Smooth muscle cell (in vitro differentiated cells): ENCODE results near the gene RBM47. TPM values are rescaled to one million over a fixed set of nuclear protein-coding genes. Genes with fewer than 3 reads are reported as not detected.

Experiments
- DNase-seq: peaks from one replicate; lab custom pipeline; 2025; ENCODE audit not compliant: unreplicated experiment; lab: John Stamatoyannopoulos, UW
- H2AFZ ChIP-seq: fragments of 200-600 bp; sonication (generic); 2 replicates; pipeline ENCODE4 v1.6.0; 2016; ENCODE audit warnings: antibody characterized with exemption, low read depth, mild to moderate bottlenecking
- H3F3A ChIP-seq: fragments of 200-600 bp; sonication (generic); 2 replicates; pipeline ENCODE4 v1.6.0; 2017; ENCODE audit warnings: antibody characterized with exemption, low read depth
- H3K27ac ChIP-seq: fragments of 200-600 bp; sonication (generic); 2 replicates; pipeline ENCODE4 v1.5.1; 2016; ENCODE audit warnings: low read depth, mild to moderate bottlenecking
- H3K27me3 ChIP-seq: fragments of 200-600 bp; sonication (generic); 2 replicates; pipeline ENCODE4 v1.6.1; 2016; ENCODE audit warnings: low read depth, mild to moderate bottlenecking
- H3K36me3 ChIP-seq: fragments of 200-600 bp; sonication (generic); 2 replicates; pipeline ENCODE4 v1.5.1; 2016; ENCODE audit warnings: low read depth
- H3K4me1 ChIP-seq: fragments of 200-600 bp; sonication (generic); 2 replicates; pipeline ENCODE4 v1.5.1; 2016; ENCODE audit warnings: low read depth
- H3K4me2 ChIP-seq: fragments of 200-600 bp; sonication (generic); 2 replicates; pipeline ENCODE4 v1.6.0; 2016; ENCODE audit warnings: mild to moderate bottlenecking
- H3K4me3 ChIP-seq: fragments of 200-600 bp; sonication (generic); 2 replicates; pipeline ENCODE4 v1.5.1; 2016; ENCODE audit warnings: mild to moderate bottlenecking
- H3K79me2 ChIP-seq: fragments of 200-600 bp; sonication (generic); 2 replicates; pipeline ENCODE4 v1.6.0; 2016; ENCODE audit warnings: low read depth, mild to moderate bottlenecking
- H3K9ac ChIP-seq: fragments of 200-600 bp; sonication (generic); 2 replicates; pipeline ENCODE4 v1.6.0; 2016; ENCODE audit warnings: low read depth
- H3K9me3 ChIP-seq: fragments of 200-600 bp; sonication (generic); replicated peaks from 2 replicates; pipeline ENCODE4 v1.5.1; 2016; ENCODE audit warnings: low read depth
- H4K20me1 ChIP-seq: fragments of 200-600 bp; sonication (generic); 2 replicates; pipeline ENCODE4 v1.6.0; 2016; ENCODE audit warnings: low read depth
- CTCF ChIP-seq: fragments of 200-600 bp; sonication (generic); IDR thresholded peaks from 2 replicates; pipeline ENCODE4 v1.5.1; 2017; ENCODE audit warnings: borderline replicate concordance, mild to moderate bottlenecking, antibody characterized with exemption; ENCODE audit not compliant: insufficient read depth, poor library complexity, severe bottlenecking
- WGBS: methylation state at CpG from one replicate; pipeline ENCODE4 v1.1.7; 2016; ENCODE audit warnings: low lambda C conversion rate; 5-methylcytosine and 5-hydroxymethylcytosine counted together
- polyA plus RNA-seq: library from polyadenylated mRNA; unstranded; fragments of >200 nt; fragmentation: Nextera tagmentation; extraction: Ambion mirVana; gene quantifications from 2 replicates; pipeline ENCODE4 v1.2.1, GENCODE V29; 2016
- total RNA-seq: library from RNA; depleted of rRNA; stranded (reverse); fragments of >200 nt; gene quantifications from 2 replicates; pipeline ENCODE4 v1.2.3, GENCODE V29; 2014

Gene RBM47
- total and polyA plus RNA-seq, 2 experiments from 2014 or later = 3.4 to 5.5 TPM

GRCh38 chr4:40515398-40516293 is 114.0 kb downstream of the RBM47 start:
- Histone ChIP-seq H3K27me3 (no peaks in the 10 kb centered on the region), H3K4me1 (no peaks in the 10 kb centered on the region), H3F3A (no peaks in the 10 kb centered on the region), H4K20me1 (no peaks in the 10 kb centered on the region), H3K4me3 (peak overlapping the region; percentile 49), H2AFZ (no peak overlapping the region), H3K79me2 (no peaks in the 10 kb centered on the region), H3K27ac (peak overlapping the region; percentile 20), H3K36me3 (no peaks in the 10 kb centered on the region), H3K4me2 (peak overlapping the region; percentile 4), H3K9me3 (no peaks in the 10 kb centered on the region), H3K9ac (no peak overlapping the region)
- WGBS = 60% methylated on average over 15 of the region's 15 CpGs
- TF ChIP-seq CTCF = no peak
- DNase-seq = no peak

- DNase-seq = no peak
- H3K79me2 ChIP-seq = no peaks in the 10 kb centered on the region
- no peak for TF ChIP-seq CTCF
- H3K9ac ChIP-seq = no peak overlapping the region
- H3K27me3 ChIP-seq = no peaks in the 10 kb centered on the region
- peak overlapping the region; percentile 53 for H3K27ac ChIP-seq
- H3F3A ChIP-seq = no peaks in the 10 kb centered on the region
- WGBS = 98% methylated on average over 2 of the region's 2 CpGs
- H4K20me1 ChIP-seq = no peaks in the 10 kb centered on the region
- H3K4me1 ChIP-seq = no peaks in the 10 kb centered on the region
- H2AFZ ChIP-seq = no peak overlapping the region
- no peaks in the 10 kb centered on the region for H3K36me3 ChIP-seq
- H3K4me2 ChIP-seq = peak overlapping the region; percentile 4
- H3K4me3 ChIP-seq = peak overlapping the region; percentile 49
- no peaks in the 10 kb centered on the region for H3K9me3 ChIP-seq
Measured at GRCh38 chr4:40515037-40515397, 114.6 kb downstream of the RBM47 start.

DNA sequence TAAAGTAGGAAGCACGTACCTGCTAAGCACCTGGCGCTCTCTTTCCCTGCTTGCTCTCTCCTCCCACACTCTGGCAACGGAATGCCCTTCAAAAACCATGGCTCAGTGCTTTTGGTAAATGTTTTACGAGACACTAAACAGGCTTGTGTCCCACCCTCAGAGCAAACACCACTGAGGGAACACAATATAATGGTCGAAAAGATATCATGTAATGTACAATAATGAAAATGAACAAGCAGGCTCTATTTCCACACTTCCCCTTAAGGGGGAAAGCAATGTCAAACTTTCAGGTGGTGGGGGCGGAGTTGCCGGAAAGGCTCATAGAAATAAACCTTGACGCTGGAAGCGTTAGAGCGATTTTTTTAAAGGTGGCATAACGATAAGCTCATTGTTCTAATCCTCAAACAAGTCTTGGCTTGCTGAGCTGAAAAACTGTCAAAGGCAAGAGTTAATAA is 115.1 kb downstream of the RBM47 start:
- Histone ChIP-seq H3K27ac (peak overlapping the region; percentile 53), H2AFZ (no peak overlapping the region), H3F3A (no peaks in the 10 kb centered on the region), H3K36me3 (no peaks in the 10 kb centered on the region), H3K4me2 (peak overlapping the region; percentile 4), H3K4me1 (no peaks in the 10 kb centered on the region), H4K20me1 (no peaks in the 10 kb centered on the region), H3K9ac (no peak overlapping the region), H3K4me3 (peak overlapping the region; percentile 49), H3K79me2 (no peaks in the 10 kb centered on the region), H3K9me3 (no peaks in the 10 kb centered on the region), H3K27me3 (no peaks in the 10 kb centered on the region)
- TF ChIP-seq CTCF = no peak
- WGBS = 69% methylated on average over 11 of the region's 11 CpGs
- no peak for DNase-seq
